DND-41 (cell line): ENCODE data around the gene SIGMAR1.
A peak's percentile ranks its signal among the peaks of the same experiment; 100 is the strongest.

Experiments used
- ATAC-seq: fragments of 200-7000 bp; cut with Tn5 transposase; 3 replicates; pipeline ENCODE4 v1.9.1; 2021; ENCODE audit warnings: low read depth; ENCODE audit not compliant: insufficient read depth
- DNase-seq: peaks from one replicate; pipeline ENCODE4 v3.0.0-alpha.2; 2020
- H2AFZ ChIP-seq: 2 replicates; pipeline ENCODE4 v1.6.0; 2012; ENCODE audit warnings: low read depth, low read length
- H3K27ac ChIP-seq: 2 replicates; pipeline ENCODE4 v1.5.1; 2012; ENCODE audit warnings: low read length, inconsistent platforms
- H3K27me3 ChIP-seq: fragments of 200-600 bp; sonication (generic); 2 replicates; pipeline ENCODE4 v1.6.0; 2012; ENCODE audit warnings: low read length, mild to moderate bottlenecking, inconsistent platforms; ENCODE audit not compliant: insufficient read depth, poor library complexity
- H3K36me3 ChIP-seq: 2 replicates; pipeline ENCODE4 v1.5.1; 2012; ENCODE audit warnings: low read length, inconsistent platforms; ENCODE audit not compliant: insufficient read depth
- H3K4me1 ChIP-seq: 2 replicates; pipeline ENCODE4 v1.5.1; 2012; ENCODE audit warnings: mild to moderate bottlenecking, low read length; ENCODE audit not compliant: insufficient read depth
- H3K4me2 ChIP-seq: 2 replicates; pipeline ENCODE4 v1.6.0; 2012; ENCODE audit warnings: mild to moderate bottlenecking, moderate library complexity, low read length, inconsistent platforms; ENCODE audit not compliant: insufficient read depth
- H3K4me3 ChIP-seq, 2 experiments: fragments of 200-600 bp in 1 of 2; shearing (Covaris generic) in 1 of 2; 2 replicates each; pipeline ENCODE4 v1.5.1; 2012 to 2016; ENCODE audit warnings: inconsistent platforms in 2 of 2, low read length in 2 of 2, mild to moderate bottlenecking in 2 of 2, low read depth in 1 of 2, moderate library complexity in 1 of 2
- H3K79me2 ChIP-seq: 2 replicates; pipeline ENCODE4 v1.6.0; 2012; ENCODE audit warnings: low read length, inconsistent platforms; ENCODE audit not compliant: insufficient read depth
- H3K9ac ChIP-seq: 2 replicates; pipeline ENCODE4 v1.6.0; 2012; ENCODE audit warnings: low read depth, mild to moderate bottlenecking, inconsistent platforms, low read length, moderate library complexity
- H3K9me3 ChIP-seq: 2 replicates; pipeline ENCODE4 v1.5.1; 2012; ENCODE audit warnings: low read length, moderate library complexity, mild to moderate bottlenecking, inconsistent platforms; ENCODE audit not compliant: insufficient read depth, severe bottlenecking
- H4K20me1 ChIP-seq: 2 replicates; pipeline ENCODE4 v1.6.0; 2012; ENCODE audit warnings: low read length; ENCODE audit not compliant: insufficient read depth
- EZH2 ChIP-seq: IDR thresholded peaks from 3 replicates; pipeline ENCODE4 v1.6.1; 2012; ENCODE audit warnings: borderline replicate concordance, low read depth, mild to moderate bottlenecking, moderate library complexity, low read length, inconsistent platforms; ENCODE audit not compliant: severe bottlenecking
- TF ChIP-seq, protein P1 (sequence below): IDR thresholded peaks from 2 replicates; pipeline ENCODE4 v1.5.1; 2012; ENCODE audit warnings: borderline replicate concordance, low read length, moderate library complexity, mild to moderate bottlenecking; ENCODE audit not compliant: poor library complexity, severe bottlenecking; ENCODE audit errors: extremely low read depth

Gene SIGMAR1

DNA sequence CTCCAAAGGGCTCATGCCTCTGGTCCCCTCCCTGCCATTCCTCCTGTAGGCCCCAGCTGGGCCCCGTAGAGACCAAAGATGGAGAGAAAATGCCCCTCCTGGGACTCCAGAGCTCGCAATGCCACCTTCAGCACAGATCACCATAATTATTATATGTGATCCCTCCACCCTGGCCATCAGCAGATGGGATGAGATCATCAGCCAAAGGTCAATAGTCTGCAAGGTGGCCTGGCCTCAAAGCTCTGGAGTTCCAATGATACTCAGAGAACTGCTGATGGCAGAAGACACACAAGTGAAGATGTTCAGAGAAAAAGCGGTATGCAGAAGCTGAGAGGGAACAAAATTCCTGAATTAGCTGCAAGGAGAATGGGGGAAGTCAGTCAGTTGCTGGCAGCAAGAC is 30.7 kb downstream of the SIGMAR1 start:
- H3K4me2 ChIP-seq, result no peak overlapping the region

DNA sequence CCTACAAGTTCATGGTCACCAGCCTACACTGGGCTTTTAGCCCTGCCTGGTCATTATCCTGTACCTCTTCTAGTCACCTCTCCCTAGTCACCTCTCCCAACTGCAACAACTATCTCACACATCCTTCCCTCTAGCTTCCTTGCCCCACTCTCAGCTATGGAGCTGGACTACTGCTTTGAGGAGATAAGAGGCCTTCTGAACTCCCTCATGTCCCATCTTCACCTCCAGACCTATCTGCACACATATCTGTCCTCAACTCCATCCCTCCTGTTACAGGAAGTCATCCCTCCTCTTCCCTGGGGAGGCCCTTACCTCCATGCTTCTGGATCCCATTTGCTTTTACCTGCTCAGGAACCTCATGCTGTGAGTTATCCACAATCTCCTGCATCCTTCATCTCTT is 31.4 kb downstream of the SIGMAR1 start:
- no peak for DNase-seq
- peaks cover 11% of the 10 kb centered on the region for H3K4me1 ChIP-seq
- no peaks in the 10 kb centered on the region for H3K27me3 ChIP-seq
- no peak overlapping the region for H2AFZ ChIP-seq
- no peaks in the 10 kb centered on the region; the same call in 1 of the 2 replicates for H4K20me1 ChIP-seq
- peaks cover 5% of the 10 kb centered on the region for H3K79me2 ChIP-seq
- no peak for ATAC-seq
- no peak overlapping the region for H3K4me3 ChIP-seq
- peaks cover 3% of the 10 kb centered on the region; the same call in 1 of the 2 replicates for H3K36me3 ChIP-seq
- H3K27ac ChIP-seq, result no peak overlapping the region
- no peak for TF ChIP-seq EZH2
- TF ChIP-seq, protein P1, sequence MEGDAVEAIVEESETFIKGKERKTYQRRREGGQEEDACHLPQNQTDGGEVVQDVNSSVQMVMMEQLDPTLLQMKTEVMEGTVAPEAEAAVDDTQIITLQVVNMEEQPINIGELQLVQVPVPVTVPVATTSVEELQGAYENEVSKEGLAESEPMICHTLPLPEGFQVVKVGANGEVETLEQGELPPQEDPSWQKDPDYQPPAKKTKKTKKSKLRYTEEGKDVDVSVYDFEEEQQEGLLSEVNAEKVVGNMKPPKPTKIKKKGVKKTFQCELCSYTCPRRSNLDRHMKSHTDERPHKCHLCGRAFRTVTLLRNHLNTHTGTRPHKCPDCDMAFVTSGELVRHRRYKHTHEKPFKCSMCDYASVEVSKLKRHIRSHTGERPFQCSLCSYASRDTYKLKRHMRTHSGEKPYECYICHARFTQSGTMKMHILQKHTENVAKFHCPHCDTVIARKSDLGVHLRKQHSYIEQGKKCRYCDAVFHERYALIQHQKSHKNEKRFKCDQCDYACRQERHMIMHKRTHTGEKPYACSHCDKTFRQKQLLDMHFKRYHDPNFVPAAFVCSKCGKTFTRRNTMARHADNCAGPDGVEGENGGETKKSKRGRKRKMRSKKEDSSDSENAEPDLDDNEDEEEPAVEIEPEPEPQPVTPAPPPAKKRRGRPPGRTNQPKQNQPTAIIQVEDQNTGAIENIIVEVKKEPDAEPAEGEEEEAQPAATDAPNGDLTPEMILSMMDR, result no peak
- no peak overlapping the region for H3K4me2 ChIP-seq
- no peak overlapping the region for H3K9ac ChIP-seq
- H3K9me3 ChIP-seq, result no peaks in the 10 kb centered on the region

More for the DNA sequence above, 30.7 kb downstream of the SIGMAR1 start:
- no peak overlapping the region for H3K27ac ChIP-seq
- H3K9me3 ChIP-seq, result no peaks in the 10 kb centered on the region
- ATAC-seq (no peak), DNase-seq (no peak)
- peaks cover 11% of the 10 kb centered on the region for H3K79me2 ChIP-seq
- H4K20me1 ChIP-seq, result no peaks in the 10 kb centered on the region; the same call in 1 of the 2 replicates
- H3K4me3 ChIP-seq, result no peak overlapping the region
- no peak overlapping the region for H3K9ac ChIP-seq
- H3K36me3 ChIP-seq, result peaks cover 3% of the 10 kb centered on the region; the same call in 1 of the 2 replicates
- H3K27me3 ChIP-seq, result no peaks in the 10 kb centered on the region
- TF ChIP-seq, protein P1, result no peak
- no peak for TF ChIP-seq EZH2
- no peak overlapping the region for H2AFZ ChIP-seq
- H3K4me1 ChIP-seq, result peaks cover 14% of the 10 kb centered on the region

DNA sequence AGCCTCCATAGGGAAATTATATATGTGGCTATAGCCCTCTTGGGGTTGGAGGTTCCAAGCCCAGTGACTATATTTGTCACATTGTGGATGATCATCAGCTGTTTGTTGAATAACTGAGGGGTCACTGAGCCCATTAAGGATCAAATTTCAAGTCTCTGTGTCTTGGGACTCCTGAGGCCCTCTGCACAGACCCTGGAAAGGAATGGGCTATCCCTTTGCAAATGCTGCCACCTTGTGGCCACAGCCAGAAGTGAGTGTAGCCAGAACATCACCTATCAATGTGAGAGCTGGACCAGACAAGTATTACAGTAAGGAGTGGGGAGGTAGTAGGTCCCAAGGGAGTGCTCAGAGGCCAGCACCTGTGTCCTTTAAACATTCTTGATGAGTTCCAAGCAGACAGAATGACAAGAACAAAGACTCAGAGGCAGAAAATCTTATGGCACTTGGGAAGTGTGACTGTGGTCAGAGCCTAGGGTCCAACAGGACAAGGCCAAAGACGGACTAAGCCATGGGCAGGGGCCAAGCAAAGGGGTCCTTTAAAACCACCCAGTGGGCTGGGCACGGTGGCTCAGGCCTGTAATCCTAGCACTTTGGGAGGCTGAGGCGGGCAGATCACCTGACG is 33.9 kb downstream of the SIGMAR1 start:
- H3K79me2 ChIP-seq, result no peaks in the 10 kb centered on the region
- H4K20me1 ChIP-seq, result no peaks in the 10 kb centered on the region; the same call in 1 of the 2 replicates
- H3K9me3 ChIP-seq, result no peaks in the 10 kb centered on the region
- DNase-seq, result peak; percentile 79
- no peak overlapping the region for H2AFZ ChIP-seq
- TF ChIP-seq EZH2, result no peak
- TF ChIP-seq, protein P1, result peak; percentile 95
- H3K4me3 ChIP-seq, result no peak overlapping the region
- H3K4me2 ChIP-seq, result no peak overlapping the region
- no peaks in the 10 kb centered on the region for H3K36me3 ChIP-seq
- H3K27ac ChIP-seq, result no peak overlapping the region
- no peaks in the 10 kb centered on the region for H3K4me1 ChIP-seq
- no peak overlapping the region for H3K9ac ChIP-seq
- H3K27me3 ChIP-seq, result no peaks in the 10 kb centered on the region
- ATAC-seq, result peak; percentile 98
